Measurements from ENCODE around the gene ZNF460.
"Not testable (repeated sequence)": the region's sequence is repeated elsewhere in the genome, so short reads cannot be mapped to it uniquely, and the experiment has no call there.

The ZNF460 gene

DNA sequence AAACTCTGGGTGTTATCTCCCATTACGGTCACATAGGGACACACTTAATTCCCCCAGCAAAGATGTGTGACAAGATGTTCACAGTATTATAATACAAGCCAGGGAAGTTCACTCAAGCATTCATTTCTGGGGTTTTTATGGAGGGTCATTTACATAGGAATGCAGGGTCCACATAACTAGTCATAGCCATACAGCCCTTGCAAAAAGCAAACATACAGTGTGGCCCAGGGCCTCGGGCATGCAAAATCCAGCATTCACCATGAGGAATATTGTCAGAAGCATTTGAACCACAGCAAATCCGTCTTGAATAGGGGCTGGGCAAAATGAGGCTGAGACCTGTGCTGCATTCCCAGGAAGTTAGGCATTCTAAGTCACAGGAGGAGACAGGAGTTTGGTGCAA, 13.0 kb upstream of the ZNF460 start:
- Mint-ChIP-seq H3K27ac (no peak overlapping the region), H3K4me3 (no peak overlapping the region), H3K27me3 (no peaks in the 10 kb centered on the region), H3K9me3 (ENCODE audit: low read depth) (peaks cover 29% of the 10 kb centered on the region), H3K4me1 (ENCODE audit: low read depth) (peaks cover 1% of the 10 kb centered on the region), H3K36me3 (peaks cover 45% of the 10 kb centered on the region)

- no peak overlapping the region for H3K4me3 Mint-ChIP-seq
- peaks cover 47% of the 10 kb centered on the region for H3K36me3 Mint-ChIP-seq
- no peaks in the 10 kb centered on the region for H3K27me3 Mint-ChIP-seq
- no peak overlapping the region for H3K27ac Mint-ChIP-seq
- peaks cover 37% of the 10 kb centered on the region for H3K9me3 Mint-ChIP-seq (ENCODE audit: low read depth)
- peaks cover 1% of the 10 kb centered on the region for H3K4me1 Mint-ChIP-seq (ENCODE audit: low read depth)
Measured at GRCh38 chr19:57269515-57270250, 10.6 kb upstream of the ZNF460 start.

DNA sequence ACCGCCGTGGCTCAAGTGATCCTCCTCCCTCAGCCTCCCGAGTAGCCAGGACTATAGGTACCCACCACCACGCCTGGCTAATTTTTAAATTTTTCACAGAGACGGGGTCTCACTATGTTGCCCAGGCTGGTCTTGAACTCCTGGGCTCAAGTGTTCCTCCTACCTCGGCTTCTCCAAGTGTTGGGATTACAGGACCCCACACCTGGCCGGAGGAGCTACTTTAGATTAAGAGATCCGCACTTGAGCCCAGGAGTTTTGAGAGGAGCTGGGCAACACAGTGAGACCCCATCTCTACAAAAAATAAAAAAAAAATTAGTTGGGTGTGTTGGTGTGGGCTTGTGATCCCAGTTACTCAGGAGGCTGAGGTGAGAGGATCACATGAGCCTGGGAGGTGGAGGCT, 9.0 kb upstream of the ZNF460 start:
- Mint-ChIP-seq H3K4me1 (ENCODE audit: low read depth) (peaks cover 1% of the 10 kb centered on the region), H3K27me3 (no peaks in the 10 kb centered on the region), H3K36me3 (peaks cover 34% of the 10 kb centered on the region), H3K9me3 (ENCODE audit: low read depth) (peaks cover 22% of the 10 kb centered on the region), H3K27ac (no peak overlapping the region), H3K4me3 (no peak overlapping the region)

- H3K4me3 Mint-ChIP-seq, result no peak overlapping the region
- no peaks in the 10 kb centered on the region for H3K27me3 Mint-ChIP-seq
- H3K36me3 Mint-ChIP-seq, result peaks cover 24% of the 10 kb centered on the region
- peaks cover 12% of the 10 kb centered on the region for H3K9me3 Mint-ChIP-seq (ENCODE audit: low read depth)
- H3K27ac Mint-ChIP-seq, result no peak overlapping the region
- H3K4me1 Mint-ChIP-seq (ENCODE audit: low read depth), result peaks cover 1% of the 10 kb centered on the region
Measured at GRCh38 chr19:57273014-57273413, 7.3 kb upstream of the ZNF460 start.

DNA sequence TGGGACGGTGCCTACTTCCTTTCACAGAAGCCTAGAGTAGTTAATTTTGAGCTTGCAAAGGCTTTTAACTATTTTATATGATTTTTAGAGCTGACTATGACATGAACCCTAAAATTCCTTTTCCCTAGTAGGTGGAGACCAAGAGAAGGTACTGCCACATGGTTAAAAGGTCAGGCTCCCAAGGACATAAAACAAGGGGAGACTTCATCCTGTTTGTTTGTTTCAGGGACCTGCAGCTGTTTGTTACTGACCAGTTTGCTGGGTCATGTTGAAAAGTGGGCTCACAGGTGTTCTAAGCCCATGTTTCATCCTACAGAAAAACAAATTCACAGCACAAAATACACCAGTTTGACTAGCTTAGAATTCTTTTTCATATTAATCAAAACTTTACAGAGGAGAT, 3.9 kb upstream of the ZNF460 start:
- Mint-ChIP-seq H3K9me3 (ENCODE audit: low read depth) (peaks cover 12% of the 10 kb centered on the region), H3K27me3 (no peaks in the 10 kb centered on the region), H3K27ac (no peak overlapping the region), H3K4me3 (no peak overlapping the region), H3K36me3 (peaks cover 17% of the 10 kb centered on the region), H3K4me1 (ENCODE audit: low read depth) (peaks cover 6% of the 10 kb centered on the region)

DNA sequence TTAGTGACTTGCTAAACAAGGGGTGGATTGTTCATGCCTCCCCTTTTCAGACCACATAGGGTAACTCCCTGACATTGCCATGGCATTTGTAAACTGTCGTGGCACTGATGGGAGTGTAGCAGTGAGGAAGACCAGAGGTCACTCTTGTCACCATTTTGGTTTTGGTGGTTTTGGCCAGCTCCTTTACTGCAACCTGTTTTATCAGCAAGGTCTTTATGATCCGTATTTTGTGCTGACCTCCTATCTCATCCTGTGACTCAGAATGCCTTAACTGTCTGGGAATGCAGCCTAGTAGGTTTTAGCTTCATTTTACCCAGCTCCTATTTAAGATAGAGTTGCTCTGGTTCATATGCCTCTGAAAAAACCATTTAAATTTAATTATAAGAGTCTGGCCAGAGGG, 1.8 kb upstream of the ZNF460 start:
- not testable (repeated sequence) for H3K9me3 Mint-ChIP-seq (ENCODE audit: low read depth); H3K4me3 Mint-ChIP-seq; H3K27ac Mint-ChIP-seq; H3K27me3 Mint-ChIP-seq
- peaks cover 26% of the 10 kb centered on the region for H3K4me1 Mint-ChIP-seq (ENCODE audit: low read depth)
- H3K36me3 Mint-ChIP-seq, result peaks cover 13% of the 10 kb centered on the region

- Mint-ChIP-seq H3K27ac (no peak overlapping the region), H3K4me1 (ENCODE audit: low read depth) (peaks cover 32% of the 10 kb centered on the region), H3K4me3 (no peak overlapping the region), H3K27me3 (no peaks in the 10 kb centered on the region), H3K9me3 (ENCODE audit: low read depth) (no peaks in the 10 kb centered on the region), H3K36me3 (peaks cover 6% of the 10 kb centered on the region)
Measured at GRCh38 chr19:57279418-57280164, 694 bp upstream of the ZNF460 start.

GRCh38 chr19:57280962-57281400, 696 bp downstream of the ZNF460 start:
- Mint-ChIP-seq H3K4me1 (ENCODE audit: low read depth) (peaks cover 40% of the 10 kb centered on the region), H3K9me3 (ENCODE audit: low read depth) (no peaks in the 10 kb centered on the region), H3K27me3 (no peaks in the 10 kb centered on the region), H3K27ac (no peak overlapping the region), H3K36me3 (peaks cover 13% of the 10 kb centered on the region), H3K4me3 (no peak overlapping the region)

- Mint-ChIP-seq H3K27me3 (no peaks in the 10 kb centered on the region), H3K9me3 (ENCODE audit: low read depth) (peaks cover 3% of the 10 kb centered on the region), H3K4me1 (ENCODE audit: low read depth) (peaks cover 43% of the 10 kb centered on the region), H3K27ac (peak overlapping the region; percentile 64), H3K4me3 (no peak overlapping the region), H3K36me3 (peaks cover 20% of the 10 kb centered on the region)
Measured at GRCh38 chr19:57282011-57282643, 1.8 kb downstream of the ZNF460 start.

GRCh38 chr19:57288373-57288772, 8.1 kb downstream of the ZNF460 start:
- H3K9me3 Mint-ChIP-seq (ENCODE audit: low read depth), result peaks cover 25% of the 10 kb centered on the region
- no peak overlapping the region for H3K27ac Mint-ChIP-seq
- peaks cover 19% of the 10 kb centered on the region for H3K4me1 Mint-ChIP-seq (ENCODE audit: low read depth)
- peaks cover 64% of the 10 kb centered on the region for H3K36me3 Mint-ChIP-seq
- no peaks in the 10 kb centered on the region for H3K27me3 Mint-ChIP-seq
- peak overlapping the region; percentile 10 for H3K4me3 Mint-ChIP-seq

DNA sequence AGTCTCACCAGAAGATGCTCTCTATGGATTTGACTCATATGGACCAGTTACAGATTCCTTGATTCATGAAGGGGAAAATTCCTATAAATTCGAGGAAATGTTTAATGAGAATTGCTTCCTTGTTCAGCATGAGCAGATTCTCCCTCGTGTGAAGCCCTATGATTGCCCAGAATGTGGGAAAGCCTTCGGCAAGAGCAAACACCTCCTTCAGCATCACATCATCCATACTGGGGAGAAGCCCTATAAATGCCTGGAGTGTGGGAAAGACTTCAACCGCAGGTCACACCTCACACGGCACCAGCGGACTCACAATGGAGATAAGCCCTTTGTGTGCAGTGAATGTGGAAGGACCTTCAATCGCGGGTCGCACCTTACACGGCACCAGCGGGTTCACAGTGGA, 10.7 kb downstream of the ZNF460 start:
- no peaks in the 10 kb centered on the region for H3K27me3 Mint-ChIP-seq
- peaks cover 4% of the 10 kb centered on the region for H3K4me1 Mint-ChIP-seq (ENCODE audit: low read depth)
- no peak overlapping the region for H3K4me3 Mint-ChIP-seq
- H3K27ac Mint-ChIP-seq, result no peak overlapping the region
- peaks cover 43% of the 10 kb centered on the region for H3K9me3 Mint-ChIP-seq (ENCODE audit: low read depth)
- peaks cover 81% of the 10 kb centered on the region for H3K36me3 Mint-ChIP-seq

DNA sequence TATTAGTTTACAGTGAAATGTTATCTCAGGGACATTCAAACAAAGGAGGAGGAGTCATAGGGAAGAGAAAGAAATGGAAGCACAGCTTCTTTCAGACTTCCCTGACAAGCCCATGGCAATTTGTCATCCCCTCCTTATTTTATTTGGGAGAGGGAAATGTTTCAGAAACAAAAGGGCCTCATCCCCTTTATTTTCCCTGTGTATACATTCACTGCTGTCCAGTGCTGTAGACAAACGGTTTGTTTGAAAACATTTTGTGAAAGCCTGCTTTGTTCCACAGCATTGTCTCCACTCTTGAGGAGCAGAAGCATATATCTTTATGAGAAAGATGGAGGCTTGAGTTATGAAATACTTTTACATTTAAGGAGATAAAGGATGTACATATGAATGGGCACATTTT, 12.3 kb downstream of the ZNF460 start:
- Mint-ChIP-seq H3K9me3 (ENCODE audit: low read depth) (peaks cover 44% of the 10 kb centered on the region), H3K36me3 (peaks cover 82% of the 10 kb centered on the region), H3K4me1 (ENCODE audit: low read depth) (peaks cover under 1% of the 10 kb centered on the region), H3K27me3 (no peaks in the 10 kb centered on the region), H3K4me3 (no peak overlapping the region), H3K27ac (no peak overlapping the region)

GRCh38 chr19:57293719-57294118, 13.4 kb downstream of the ZNF460 start:
- Mint-ChIP-seq H3K36me3 (peaks cover 81% of the 10 kb centered on the region), H3K4me3 (no peak overlapping the region), H3K27me3 (no peaks in the 10 kb centered on the region), H3K9me3 (ENCODE audit: low read depth) (peaks cover 52% of the 10 kb centered on the region), H3K4me1 (ENCODE audit: low read depth) (peaks cover 2% of the 10 kb centered on the region), H3K27ac (no peak overlapping the region)

- no peaks in the 10 kb centered on the region for H3K27me3 Mint-ChIP-seq
- no peak overlapping the region for H3K27ac Mint-ChIP-seq
- peaks cover 10% of the 10 kb centered on the region for H3K4me1 Mint-ChIP-seq (ENCODE audit: low read depth)
- peaks cover 44% of the 10 kb centered on the region for H3K36me3 Mint-ChIP-seq
- no peak overlapping the region for H3K4me3 Mint-ChIP-seq
- H3K9me3 Mint-ChIP-seq (ENCODE audit: low read depth), result peaks cover 21% of the 10 kb centered on the region
Measured at GRCh38 chr19:57302020-57302465, 21.8 kb downstream of the ZNF460 start.

DNA sequence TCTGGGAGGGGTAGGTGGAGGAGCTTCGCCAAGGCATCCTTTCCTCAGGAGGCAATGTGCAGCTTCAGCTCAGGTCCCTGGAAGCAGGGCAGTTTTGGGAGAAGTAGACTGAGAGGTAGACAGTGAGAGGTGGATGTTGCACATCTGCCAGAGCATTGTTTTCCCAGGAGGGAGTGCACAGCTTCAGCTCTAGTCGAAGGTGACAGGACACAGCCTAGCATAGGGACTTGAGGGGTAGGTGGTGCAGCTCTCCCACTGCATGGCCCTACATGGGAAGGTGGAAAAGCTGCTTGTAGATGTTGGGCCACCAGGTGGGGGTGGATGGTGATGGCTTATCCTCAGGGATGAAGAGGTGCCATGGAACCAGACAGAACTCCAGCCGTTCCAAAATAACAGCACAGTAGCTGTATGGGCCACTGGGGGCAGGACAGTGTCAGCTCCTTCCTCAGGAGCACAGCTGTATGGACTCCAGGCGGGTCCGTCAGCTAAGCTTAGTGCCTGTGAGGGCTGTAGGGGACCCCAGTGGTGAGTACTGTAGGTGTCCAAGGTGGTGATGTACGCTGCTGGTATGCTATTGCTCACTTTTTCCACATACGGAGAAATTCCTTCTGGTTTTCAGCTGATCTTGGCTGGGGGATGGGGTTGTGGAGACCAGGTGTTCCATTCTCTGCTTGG, 22.6 kb downstream of the ZNF460 start:
- H3K4me1 Mint-ChIP-seq (ENCODE audit: low read depth), result peaks cover 9% of the 10 kb centered on the region
- peaks cover 16% of the 10 kb centered on the region for H3K9me3 Mint-ChIP-seq (ENCODE audit: low read depth)
- no peak overlapping the region for H3K4me3 Mint-ChIP-seq
- H3K27ac Mint-ChIP-seq, result peak overlapping the region; percentile 6
- no peaks in the 10 kb centered on the region for H3K27me3 Mint-ChIP-seq
- H3K36me3 Mint-ChIP-seq, result peaks cover 38% of the 10 kb centered on the region

All from activated naive CD8-positive, alpha-beta T cell (primary cell).